HG03342 (cell line): ENCODE measurements around the gene SAXO2.
"Not testable (repeated sequence)": the region's sequence is repeated elsewhere in the genome, so short reads cannot be mapped to it uniquely, and the experiment has no call there.

ENCODE experiments used
- ATAC-seq: cut with Tn5 transposase; IDR thresholded peaks from one replicate; pipeline ENCODE4 v1.9.1; 2021; ENCODE audit warnings: mild to moderate bottlenecking, moderate library complexity; ENCODE audit not compliant: unreplicated experiment

The SAXO2 gene

GRCh38 chr15:82313446-82313845 lies 50.8 kb downstream of the SAXO2 start:
- ATAC-seq, result no peak

- not testable (repeated sequence) for ATAC-seq
Observed at GRCh38 chr15:82313951-82314768, 51.5 kb downstream of the SAXO2 start.

- ATAC-seq, result no peak
Observed at GRCh38 chr15:82314769-82315518, 52.3 kb downstream of the SAXO2 start.

- ATAC-seq, result no peak
Observed at GRCh38 chr15:82315519-82316246, 53.1 kb downstream of the SAXO2 start.

GRCh38 chr15:82316247-82317090 lies 53.9 kb downstream of the SAXO2 start:
- ATAC-seq, result not testable (repeated sequence)

GRCh38 chr15:82317091-82317489 lies 54.5 kb downstream of the SAXO2 start:
- no peak for ATAC-seq

- not testable (repeated sequence) for ATAC-seq
Observed at GRCh38 chr15:82317516-82317915, 54.9 kb downstream of the SAXO2 start.

GRCh38 chr15:82318281-82318680 lies 55.7 kb downstream of the SAXO2 start:
- ATAC-seq, result not testable (repeated sequence)

GRCh38 chr15:82319522-82320278 lies 57.1 kb downstream of the SAXO2 start:
- ATAC-seq, result not testable (repeated sequence)

- ATAC-seq, result not testable (repeated sequence)
Observed at GRCh38 chr15:82320861-82321260, 58.2 kb downstream of the SAXO2 start.

- ATAC-seq, result not testable (repeated sequence)
Observed at GRCh38 chr15:82322488-82322887, 59.9 kb downstream of the SAXO2 start.

GRCh38 chr15:82324831-82325230 lies 62.2 kb downstream of the SAXO2 start:
- ATAC-seq, result not testable (repeated sequence)

GRCh38 chr15:82325646-82326045 lies 63.0 kb downstream of the SAXO2 start:
- not testable (repeated sequence) for ATAC-seq

GRCh38 chr15:82326896-82327295 lies 64.3 kb downstream of the SAXO2 start:
- not testable (repeated sequence) for ATAC-seq

GRCh38 chr15:82327372-82327771 lies 64.8 kb downstream of the SAXO2 start:
- not testable (repeated sequence) for ATAC-seq

- ATAC-seq, result not testable (repeated sequence)
Observed at GRCh38 chr15:82329039-82329438, 66.4 kb downstream of the SAXO2 start.

GRCh38 chr15:82330921-82331320 lies 68.3 kb downstream of the SAXO2 start:
- ATAC-seq, result not testable (repeated sequence)

- peak; percentile 70 for ATAC-seq
Observed at GRCh38 chr15:82331576-82332304, 69.1 kb downstream of the SAXO2 start.
